ENCODE data around the gene CAB39. TPM values are rescaled to one million over a fixed set of nuclear protein-coding genes. Genes with fewer than 3 reads are reported as not detected.
A peak's percentile ranks its signal among the peaks of the same experiment; 100 is the strongest.

The CAB39 gene
- total RNA-seq, 1 donor from 2014 or later = 62.9 TPM

GRCh38 chr2:230784795-230785194 is 72.2 kb downstream of the CAB39 start:
- H3K9me3 ChIP-seq = peaks cover 5 to 22% of the 10 kb centered on the region in 2 donors
- TF ChIP-seq, protein P1, sequence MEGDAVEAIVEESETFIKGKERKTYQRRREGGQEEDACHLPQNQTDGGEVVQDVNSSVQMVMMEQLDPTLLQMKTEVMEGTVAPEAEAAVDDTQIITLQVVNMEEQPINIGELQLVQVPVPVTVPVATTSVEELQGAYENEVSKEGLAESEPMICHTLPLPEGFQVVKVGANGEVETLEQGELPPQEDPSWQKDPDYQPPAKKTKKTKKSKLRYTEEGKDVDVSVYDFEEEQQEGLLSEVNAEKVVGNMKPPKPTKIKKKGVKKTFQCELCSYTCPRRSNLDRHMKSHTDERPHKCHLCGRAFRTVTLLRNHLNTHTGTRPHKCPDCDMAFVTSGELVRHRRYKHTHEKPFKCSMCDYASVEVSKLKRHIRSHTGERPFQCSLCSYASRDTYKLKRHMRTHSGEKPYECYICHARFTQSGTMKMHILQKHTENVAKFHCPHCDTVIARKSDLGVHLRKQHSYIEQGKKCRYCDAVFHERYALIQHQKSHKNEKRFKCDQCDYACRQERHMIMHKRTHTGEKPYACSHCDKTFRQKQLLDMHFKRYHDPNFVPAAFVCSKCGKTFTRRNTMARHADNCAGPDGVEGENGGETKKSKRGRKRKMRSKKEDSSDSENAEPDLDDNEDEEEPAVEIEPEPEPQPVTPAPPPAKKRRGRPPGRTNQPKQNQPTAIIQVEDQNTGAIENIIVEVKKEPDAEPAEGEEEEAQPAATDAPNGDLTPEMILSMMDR (IDR thresholded peaks at IDR 0.05) = no peak
- H3K36me3 ChIP-seq = peaks cover 11 to 14% of the 10 kb centered on the region in 2 donors
- H3K27ac ChIP-seq = peak overlapping the region in 1 of 2 donors; percentile 16
- DNase-seq (ENCODE audit: low spot score in 2 of 2) = no peak
- no peaks in the 10 kb centered on the region for H3K27me3 ChIP-seq
- H3K4me1 ChIP-seq = peaks cover 0 to 9% of the 10 kb centered on the region in 2 donors
- no peak overlapping the region for H3K4me3 ChIP-seq
- intact Hi-C loops (cut with DNase I) = no loop called here

DNA sequence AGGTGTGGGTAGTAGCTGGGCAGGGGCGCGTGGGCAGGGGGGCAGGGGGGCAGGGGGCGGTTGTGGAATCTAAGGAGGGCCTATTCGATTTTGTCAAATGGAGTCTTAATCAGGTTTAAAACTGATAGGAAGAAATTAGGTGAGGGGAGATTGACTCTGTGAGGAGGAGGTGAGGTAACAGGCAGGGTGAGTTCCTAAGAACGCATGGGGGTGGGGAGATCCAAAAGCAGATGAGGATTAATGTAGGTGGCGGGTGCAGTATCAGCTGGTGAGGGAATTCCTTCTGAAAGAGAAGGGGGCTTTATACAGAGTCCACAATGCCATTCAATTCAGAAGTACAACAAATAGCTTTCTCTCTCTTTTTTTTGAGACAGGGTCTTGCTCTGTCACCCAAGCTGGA is 72.7 kb downstream of the CAB39 start:
- DNase-seq (ENCODE audit: low spot score in 2 of 2) = no peak
- H3K27me3 ChIP-seq = no peaks in the 10 kb centered on the region
- peak overlapping the region in 1 of 2 donors; percentile 16 for H3K27ac ChIP-seq
- H3K36me3 ChIP-seq = peaks cover 11 to 14% of the 10 kb centered on the region in 2 donors
- intact Hi-C loops (cut with DNase I) = no loop called here
- TF ChIP-seq, protein P1 (IDR thresholded peaks at IDR 0.05) = no peak
- H3K9me3 ChIP-seq = peaks cover 5 to 22% of the 10 kb centered on the region in 2 donors
- H3K4me1 ChIP-seq = peaks cover 0 to 9% of the 10 kb centered on the region in 2 donors
- no peak overlapping the region for H3K4me3 ChIP-seq

- no peak overlapping the region for H3K4me3 ChIP-seq
- TF ChIP-seq, protein P1 (IDR thresholded peaks at IDR 0.05) = no peak
- H3K4me1 ChIP-seq = peaks cover 0 to 9% of the 10 kb centered on the region in 2 donors
- H3K36me3 ChIP-seq = peaks cover 14 to 24% of the 10 kb centered on the region in 2 donors
- intact Hi-C loops (cut with DNase I) = no loop called here
- no peaks in the 10 kb centered on the region for H3K27me3 ChIP-seq
- peaks cover 5 to 22% of the 10 kb centered on the region in 2 donors for H3K9me3 ChIP-seq
- H3K27ac ChIP-seq = no peak overlapping the region
- DNase-seq (ENCODE audit: low spot score in 2 of 2) = no peak
These were observed 74.5 kb downstream of the CAB39 start for GRCh38 chr2:230787101-230787500.

- Histone ChIP-seq H3K27me3 (no peaks in the 10 kb centered on the region), H3K4me1 (peaks cover 5 to 13% of the 10 kb centered on the region in 2 donors), H3K4me3 (no peak overlapping the region), H3K36me3 (peaks cover 6 to 15% of the 10 kb centered on the region in 2 donors), H3K27ac (no peak overlapping the region), H3K9me3 (peaks cover 5 to 22% of the 10 kb centered on the region in 2 donors)
- DNase-seq (ENCODE audit: low spot score in 2 of 2) = no peak
- TF ChIP-seq, protein P1 (IDR thresholded peaks at IDR 0.05) = no peak
- intact Hi-C loops (cut with DNase I) = no loop called here
These were observed 76.0 kb downstream of the CAB39 start for GRCh38 chr2:230788554-230789175.

- peaks cover 14 to 20% of the 10 kb centered on the region in 2 donors for H3K4me1 ChIP-seq
- peak overlapping the region in 1 of 2 donors; percentile 12 for H3K27ac ChIP-seq
- DNase-seq (ENCODE audit: low spot score in 2 of 2) = no peak
- H3K27me3 ChIP-seq = no peaks in the 10 kb centered on the region
- peaks cover 5 to 22% of the 10 kb centered on the region in 2 donors for H3K9me3 ChIP-seq
- intact Hi-C loops (cut with DNase I) = loop anchor here (5.0 kb wide), 1 partner anchor 34 kb away; no protein-coding TSS in a partner anchor
- no peak overlapping the region for H3K4me3 ChIP-seq
- TF ChIP-seq, protein P1 (IDR thresholded peaks at IDR 0.05) = no peak
- peaks cover 0 to 13% of the 10 kb centered on the region in 2 donors for H3K36me3 ChIP-seq
These were observed 78.3 kb downstream of the CAB39 start for GRCh38 chr2:230790981-230791380.

Data from ascending aorta (tissue), 2 donors.